GM12865 (cell line): ENCODE results near the gene THRSP.

Experiments
- DNase-seq: peaks from one replicate; pipeline ENCODE4 v3.0.0; 2010; ENCODE audit warnings: low read depth
- H3K4me3 ChIP-seq: 2 replicates; pipeline ENCODE4 v1.5.1; 2011; ENCODE audit warnings: mild to moderate bottlenecking, low read depth, low read length, control low read depth
- CTCF ChIP-seq: IDR thresholded peaks from 2 replicates; pipeline ENCODE4 v1.5.1; 2011; ENCODE audit warnings: low read length, control low read depth, low read depth, inconsistent platforms; ENCODE audit not compliant: insufficient read depth; ENCODE audit errors: missing control alignments

The THRSP gene

GRCh38 chr11:78033040-78033439 lies 30.6 kb upstream of the THRSP start:
- no peak for DNase-seq
- H3K4me3 ChIP-seq, result no peak overlapping the region
- no peak for TF ChIP-seq CTCF

GRCh38 chr11:78034623-78035022 lies 29.0 kb upstream of the THRSP start:
- peak; percentile 10 for DNase-seq
- TF ChIP-seq CTCF, result no peak
- H3K4me3 ChIP-seq, result no peak overlapping the region

GRCh38 chr11:78036313-78036712 lies 27.3 kb upstream of the THRSP start:
- no peak for DNase-seq
- no peak overlapping the region for H3K4me3 ChIP-seq
- TF ChIP-seq CTCF, result no peak

GRCh38 chr11:78037056-78037455 lies 26.6 kb upstream of the THRSP start:
- no peak for TF ChIP-seq CTCF
- no peak overlapping the region for H3K4me3 ChIP-seq
- no peak for DNase-seq

- DNase-seq, result no peak
- TF ChIP-seq CTCF, result no peak
- H3K4me3 ChIP-seq, result no peak overlapping the region
Measured at GRCh38 chr11:78037825-78038620, 25.6 kb upstream of the THRSP start.

GRCh38 chr11:78038697-78039313 lies 24.9 kb upstream of the THRSP start:
- no peak overlapping the region for H3K4me3 ChIP-seq
- TF ChIP-seq CTCF, result no peak
- no peak for DNase-seq

GRCh38 chr11:78039391-78039918 lies 24.2 kb upstream of the THRSP start:
- no peak for DNase-seq
- TF ChIP-seq CTCF, result no peak
- no peak overlapping the region for H3K4me3 ChIP-seq
